NCI-H2227 (cell line): Measurements from ENCODE around the gene SLC25A26.

Experiments
- DNase-seq: peaks from one replicate; lab custom pipeline; 2025; ENCODE audit not compliant: unreplicated experiment; lab: John Stamatoyannopoulos, UW

The SLC25A26 gene

DNA sequence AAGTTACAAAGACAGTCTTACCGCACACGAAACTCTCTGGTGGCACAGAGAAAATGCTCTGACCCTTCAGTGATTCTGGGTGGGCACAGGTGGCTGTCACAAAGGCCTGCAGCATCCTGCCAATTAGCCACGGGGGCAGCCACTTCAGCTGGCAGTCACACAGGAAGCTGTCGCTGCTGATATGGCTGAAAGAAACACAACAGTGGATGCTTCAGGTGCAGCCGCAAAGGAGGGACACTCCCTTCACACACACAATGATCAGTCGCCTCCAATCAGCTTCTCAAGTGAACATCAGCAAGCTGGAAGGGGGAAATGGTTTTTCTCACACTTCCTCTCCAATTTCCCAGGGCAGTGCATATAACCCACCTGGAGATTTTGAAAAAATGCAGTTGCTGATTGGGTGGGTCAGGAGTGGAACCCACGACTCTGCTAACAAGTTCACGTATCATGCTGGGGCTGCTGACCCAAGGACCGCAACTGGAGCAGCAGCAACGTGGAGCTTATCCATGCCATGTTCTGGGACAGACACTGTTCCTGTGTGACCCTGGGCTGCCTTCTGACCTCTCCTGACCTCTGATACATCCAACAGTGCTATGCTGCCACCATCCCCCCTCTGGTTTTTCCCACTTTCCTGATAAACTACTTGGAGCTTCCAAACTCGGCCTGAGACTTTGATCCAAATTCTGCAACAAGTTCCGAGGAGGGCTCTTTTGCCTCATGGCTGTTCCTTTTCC lies 173.4 kb downstream of the SLC25A26 start:
- no peak for DNase-seq

DNA sequence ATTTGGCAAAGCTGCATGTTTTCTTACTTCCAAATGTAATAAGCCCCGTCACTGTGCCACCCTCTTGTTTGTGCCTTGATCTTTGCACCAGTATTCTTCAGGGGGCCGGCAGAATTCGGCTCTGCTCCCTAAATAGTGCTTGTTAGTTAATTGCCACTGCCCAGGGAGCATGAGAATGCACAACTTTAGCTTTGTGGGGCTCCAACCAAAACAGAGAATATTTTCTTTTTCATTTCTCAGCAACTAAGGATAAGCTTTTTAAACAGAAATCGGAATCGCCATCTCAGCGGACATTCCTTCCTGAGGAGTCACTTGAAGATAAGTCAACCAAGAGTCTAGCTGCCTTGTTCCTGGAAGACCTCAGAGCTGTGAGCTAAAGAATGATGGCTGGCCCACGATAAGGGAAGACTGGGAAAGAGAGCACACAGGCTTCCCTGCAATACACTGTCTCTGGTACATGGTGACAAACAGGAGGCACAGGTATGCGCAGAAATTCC lies 174.0 kb downstream of the SLC25A26 start:
- no peak for DNase-seq

- no peak for DNase-seq
Observed at GRCh38 chr3:66395635-66396034, 174.8 kb downstream of the SLC25A26 start.

- DNase-seq = no peak
Observed at GRCh38 chr3:66396161-66396760, 175.5 kb downstream of the SLC25A26 start.

DNA sequence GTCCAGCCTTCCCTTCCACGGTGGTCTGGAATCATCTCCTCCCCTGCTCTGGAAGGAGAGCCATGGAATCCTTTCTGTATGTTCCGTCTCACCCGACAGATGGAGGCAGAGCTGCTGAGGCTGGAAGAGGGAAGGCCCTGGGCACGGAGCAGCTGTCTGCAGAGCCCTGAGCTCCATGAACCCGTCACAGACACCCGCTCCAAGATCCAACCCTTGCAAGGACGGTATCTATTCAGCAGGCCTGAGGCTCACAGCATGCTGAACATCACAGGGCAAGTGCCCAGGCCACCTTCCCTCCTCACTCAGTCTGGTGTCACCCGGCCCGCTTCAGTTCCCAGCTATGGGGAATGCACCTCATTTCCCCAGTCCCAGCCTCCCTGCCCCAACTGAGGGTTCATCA lies 176.1 kb downstream of the SLC25A26 start:
- DNase-seq = no peak

- no peak for DNase-seq
Observed at GRCh38 chr3:66397745-66398144, 176.9 kb downstream of the SLC25A26 start.

DNA sequence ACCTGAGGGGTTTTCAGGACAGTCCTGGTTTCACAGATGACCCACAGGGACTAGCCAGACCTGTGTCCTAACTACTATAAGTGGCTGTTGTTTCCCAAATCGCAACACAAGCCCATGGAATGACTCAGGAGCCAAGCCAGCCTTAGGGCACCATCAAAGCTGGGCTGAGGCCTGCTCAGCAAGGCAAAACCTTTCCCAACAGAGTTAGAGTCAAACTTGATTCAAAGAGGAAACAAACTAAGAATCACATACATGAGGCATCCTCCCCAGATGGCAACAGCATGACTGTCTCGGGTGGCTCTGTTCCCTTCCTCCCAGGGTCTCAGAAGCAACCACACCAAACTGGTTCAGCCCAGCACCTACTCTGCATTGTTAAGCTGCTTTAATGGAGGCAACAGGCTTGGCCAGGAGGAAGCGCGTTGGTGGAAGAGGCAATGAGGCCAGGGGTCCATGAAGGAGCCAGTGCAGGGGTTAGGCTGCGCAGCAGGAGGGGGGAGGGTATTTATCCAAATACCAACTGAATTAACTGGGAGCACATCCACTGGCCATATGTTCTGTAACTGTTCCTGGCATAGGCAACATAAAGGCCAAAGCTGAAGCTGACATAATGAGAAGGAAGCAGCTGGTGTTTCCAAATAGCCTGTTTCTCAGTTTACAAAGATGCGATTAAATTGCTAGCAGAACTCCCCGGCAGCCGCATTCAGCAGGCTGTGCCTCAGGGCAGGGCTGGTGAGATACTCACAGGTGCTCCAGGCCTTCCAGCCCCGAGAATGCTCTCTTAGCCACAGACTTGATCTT lies 177.6 kb downstream of the SLC25A26 start:
- no peak for DNase-seq

DNA sequence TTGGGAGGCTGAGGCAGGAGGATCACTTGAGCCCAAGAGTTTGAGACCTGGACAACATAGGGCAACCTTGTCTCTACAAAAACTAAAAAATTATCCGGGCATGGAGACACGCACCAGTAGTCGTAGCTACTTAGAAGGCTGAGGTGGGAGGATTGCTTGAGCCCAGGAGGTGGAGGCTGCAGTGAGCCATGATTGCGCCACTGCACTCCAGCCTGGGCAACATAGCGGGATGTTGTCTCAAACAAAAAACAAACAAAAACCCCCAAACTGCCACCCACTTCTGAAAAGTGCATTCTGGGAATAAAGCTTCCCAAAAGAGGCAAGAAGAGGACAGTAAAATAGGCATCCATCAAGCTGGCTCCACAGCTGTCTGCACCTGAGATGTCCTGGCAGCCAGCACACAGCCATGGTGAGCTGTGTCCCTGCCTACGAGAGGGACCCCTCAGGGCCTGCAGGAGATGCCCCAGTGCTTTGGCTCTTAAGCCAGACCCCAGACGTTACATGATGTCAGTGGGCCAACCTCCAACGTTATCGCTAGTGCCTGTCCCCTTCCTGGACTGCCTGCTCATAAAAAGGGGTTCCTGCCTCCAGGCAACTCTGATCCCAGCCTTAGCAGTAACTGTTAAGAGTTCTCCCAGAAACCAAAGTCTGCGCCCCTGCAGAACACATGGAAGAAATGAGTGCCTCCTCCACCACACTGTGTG lies 178.9 kb downstream of the SLC25A26 start:
- DNase-seq = no peak

GRCh38 chr3:66400411-66401156 lies 179.8 kb downstream of the SLC25A26 start:
- DNase-seq = no peak

DNA sequence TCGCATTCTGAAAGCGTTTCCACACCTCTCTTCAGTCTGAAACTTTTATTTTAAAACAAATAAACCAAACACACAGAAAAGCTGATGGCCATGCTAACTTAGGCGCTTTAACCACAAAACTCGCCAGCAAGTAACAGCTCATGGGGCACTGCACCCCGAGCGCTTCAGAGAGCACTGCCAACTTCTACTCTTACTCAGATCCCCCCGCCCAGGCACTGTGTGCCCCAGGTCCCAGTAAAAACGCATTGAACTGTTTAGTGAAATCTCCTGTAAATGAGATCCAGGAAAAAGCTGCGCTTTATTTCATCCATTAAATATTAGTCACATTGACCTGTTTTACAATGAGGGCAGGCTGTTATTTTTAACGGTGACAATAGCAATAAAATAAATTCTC lies 180.4 kb downstream of the SLC25A26 start:
- no peak for DNase-seq

DNA sequence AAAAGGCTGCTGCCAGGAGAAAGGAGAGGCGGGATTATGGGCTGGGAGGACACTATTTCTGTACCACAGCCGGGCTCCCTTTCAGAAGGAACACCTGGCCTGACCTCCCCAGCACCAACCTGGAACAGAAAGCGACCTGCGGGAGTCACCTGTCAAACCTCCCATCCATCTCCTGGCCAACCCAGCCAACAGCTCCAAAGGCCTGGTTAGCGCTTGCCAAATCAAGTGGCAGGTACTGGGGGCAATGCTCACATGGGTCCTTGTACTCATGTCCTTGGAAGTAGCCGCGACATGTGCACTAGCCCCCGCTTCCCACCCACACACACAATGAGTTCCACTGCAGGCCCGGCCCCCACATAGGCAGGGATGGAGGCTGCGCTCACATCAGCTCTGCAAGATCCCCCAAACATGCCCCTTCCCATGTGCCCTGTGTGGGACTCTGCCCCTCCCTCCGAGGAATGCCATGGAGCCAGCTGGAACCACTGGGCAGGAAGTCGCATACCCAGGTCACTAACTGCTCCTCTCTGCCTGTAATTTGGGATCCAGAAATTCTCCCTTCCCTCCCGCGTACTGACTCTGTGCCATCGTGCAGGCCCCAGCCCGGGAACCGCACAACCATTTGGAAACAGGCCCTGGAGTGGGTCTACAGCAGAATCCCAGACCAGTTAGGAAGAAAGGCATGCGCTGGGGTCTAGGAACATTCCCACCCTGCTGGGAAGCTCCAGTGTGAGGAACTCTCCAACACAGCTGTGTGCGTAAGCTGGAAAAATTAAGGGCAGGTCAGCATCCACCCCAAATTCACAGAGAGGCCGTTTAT lies 181.1 kb downstream of the SLC25A26 start:
- no peak for DNase-seq

DNA sequence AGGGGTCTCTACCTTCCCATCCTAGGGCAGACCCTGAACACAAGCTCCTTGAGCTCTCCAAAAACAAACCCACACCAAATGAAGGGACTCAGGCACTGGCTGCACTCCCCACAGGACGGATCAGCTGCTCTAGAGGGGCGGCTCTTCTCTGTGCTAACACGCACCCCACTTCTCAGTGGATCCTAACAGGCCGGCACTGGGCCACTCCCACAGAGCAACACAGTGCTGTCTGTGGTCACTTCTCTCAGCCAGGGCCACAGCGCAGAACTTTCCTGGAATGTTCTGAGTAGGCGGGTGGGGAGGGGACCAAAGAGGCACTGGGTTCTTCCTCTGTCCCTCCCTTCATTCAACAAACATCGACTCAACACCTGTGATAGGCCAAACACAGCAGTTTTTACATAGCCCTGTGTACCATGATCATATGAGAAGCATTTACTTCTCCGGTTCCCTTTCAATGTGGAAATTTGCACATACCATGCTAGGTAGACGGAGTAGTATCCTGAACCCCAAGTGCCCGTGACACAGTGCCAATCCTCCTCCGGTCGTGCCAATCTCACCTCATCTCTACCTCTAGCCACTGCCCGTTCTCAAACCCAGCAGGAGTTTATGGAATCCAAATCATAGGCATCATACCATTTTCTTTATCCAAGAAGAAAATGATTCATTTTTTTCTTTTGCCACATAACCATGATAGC lies 181.9 kb downstream of the SLC25A26 start:
- no peak for DNase-seq

DNA sequence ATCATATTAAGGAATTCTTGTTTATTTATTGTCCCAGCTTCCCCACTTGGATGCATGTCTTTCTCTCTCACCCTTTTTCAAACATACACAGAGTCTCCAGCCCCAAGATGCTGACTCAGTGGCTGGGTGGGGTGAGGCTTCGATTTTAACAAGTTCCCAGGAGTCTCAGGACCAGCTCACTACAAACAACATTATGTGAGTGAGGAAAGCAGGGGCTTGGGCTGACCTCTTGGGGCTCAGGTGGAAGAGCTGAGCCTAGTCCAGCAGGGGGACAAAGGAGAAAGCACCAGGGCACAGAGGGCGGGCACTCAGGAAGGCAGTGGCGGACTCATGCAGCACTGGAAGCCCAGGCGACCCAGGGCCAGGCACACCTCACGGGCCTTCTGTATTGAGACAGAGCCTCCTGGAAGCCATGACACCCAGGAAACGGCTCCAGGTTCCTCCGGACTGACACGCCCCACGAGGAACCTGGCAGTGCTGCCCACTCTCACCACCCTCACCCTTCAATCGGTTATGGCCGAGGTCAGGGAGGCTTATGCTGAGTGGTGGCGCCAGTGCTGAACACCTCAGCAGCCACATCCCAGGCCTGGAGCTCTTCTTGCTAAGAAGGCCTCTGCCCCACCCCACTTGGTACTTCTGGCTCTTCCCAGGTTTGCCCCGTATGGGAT lies 182.7 kb downstream of the SLC25A26 start:
- DNase-seq = no peak

GRCh38 chr3:66404197-66404596 lies 183.4 kb downstream of the SLC25A26 start:
- DNase-seq = no peak

DNA sequence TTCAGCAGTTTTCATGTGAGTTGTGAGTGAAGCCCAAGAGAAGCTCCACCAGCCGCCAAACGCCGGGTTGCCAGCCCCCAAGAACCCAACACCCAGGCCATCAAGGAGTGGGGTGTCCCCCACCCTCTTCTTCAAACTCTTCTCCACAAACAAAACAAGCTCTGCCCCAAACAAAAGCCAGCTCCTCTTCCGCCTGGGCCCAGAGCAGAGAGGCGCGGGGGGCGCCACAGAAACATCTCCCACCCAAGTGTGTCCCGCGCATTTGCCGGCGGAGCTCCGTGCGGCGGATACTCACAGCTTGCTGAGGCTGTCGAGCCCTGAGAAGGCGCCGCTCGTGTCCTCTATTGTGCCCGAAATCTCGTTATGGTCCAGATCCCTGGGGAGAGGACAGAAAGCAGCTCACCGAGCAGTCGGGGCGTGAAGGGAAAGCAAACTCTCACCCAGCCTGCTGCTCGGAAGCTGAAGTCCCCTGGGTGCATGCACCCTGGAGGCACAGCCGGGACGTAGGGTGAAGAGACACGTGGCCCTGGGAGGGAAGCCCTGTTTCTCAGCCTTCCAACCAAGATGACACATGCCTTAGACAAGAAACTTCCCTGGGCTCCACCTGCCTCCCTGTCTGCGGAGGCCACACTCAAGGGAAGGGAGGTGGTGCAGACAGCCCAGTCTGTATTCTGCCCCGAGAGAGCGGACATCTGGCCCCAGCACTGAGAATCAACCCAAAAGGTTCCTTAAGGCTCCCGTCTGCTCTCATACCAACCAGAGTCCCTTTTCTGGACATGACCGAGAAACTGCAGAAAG lies 184.3 kb downstream of the SLC25A26 start:
- DNase-seq = no peak

- DNase-seq = no peak
Observed at GRCh38 chr3:66405701-66406091, 184.9 kb downstream of the SLC25A26 start.

DNA sequence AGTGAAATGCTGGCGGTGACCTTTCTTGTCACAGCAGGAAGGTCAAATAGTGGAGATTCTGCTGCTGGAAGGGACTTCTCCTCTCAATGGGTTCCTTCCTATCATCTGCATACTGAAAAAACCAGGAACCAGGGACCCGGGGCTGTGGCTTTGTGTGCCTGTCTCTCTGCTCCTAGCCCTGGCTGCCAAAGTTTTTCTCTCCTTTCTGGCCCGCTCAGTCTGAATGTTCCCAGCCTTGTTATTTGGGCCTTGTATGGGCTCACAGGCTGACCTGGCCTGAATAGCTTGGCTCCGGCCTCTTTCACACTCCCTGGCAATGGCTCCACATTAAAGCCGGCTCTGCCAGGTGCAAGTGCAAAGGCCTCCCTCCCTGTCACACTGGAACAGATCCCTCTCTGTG lies 185.4 kb downstream of the SLC25A26 start:
- DNase-seq = no peak
